ENCODE data around the gene FAM110D. TPM values are rescaled to one million over a fixed set of nuclear protein-coding genes. Genes with fewer than 3 reads are reported as not detected.
A peak's percentile ranks its signal among the peaks of the same experiment; 100 is the strongest.

FAM110D gene
- total RNA-seq, 1 donor from 2014 or later, result 4.5 TPM

DNA sequence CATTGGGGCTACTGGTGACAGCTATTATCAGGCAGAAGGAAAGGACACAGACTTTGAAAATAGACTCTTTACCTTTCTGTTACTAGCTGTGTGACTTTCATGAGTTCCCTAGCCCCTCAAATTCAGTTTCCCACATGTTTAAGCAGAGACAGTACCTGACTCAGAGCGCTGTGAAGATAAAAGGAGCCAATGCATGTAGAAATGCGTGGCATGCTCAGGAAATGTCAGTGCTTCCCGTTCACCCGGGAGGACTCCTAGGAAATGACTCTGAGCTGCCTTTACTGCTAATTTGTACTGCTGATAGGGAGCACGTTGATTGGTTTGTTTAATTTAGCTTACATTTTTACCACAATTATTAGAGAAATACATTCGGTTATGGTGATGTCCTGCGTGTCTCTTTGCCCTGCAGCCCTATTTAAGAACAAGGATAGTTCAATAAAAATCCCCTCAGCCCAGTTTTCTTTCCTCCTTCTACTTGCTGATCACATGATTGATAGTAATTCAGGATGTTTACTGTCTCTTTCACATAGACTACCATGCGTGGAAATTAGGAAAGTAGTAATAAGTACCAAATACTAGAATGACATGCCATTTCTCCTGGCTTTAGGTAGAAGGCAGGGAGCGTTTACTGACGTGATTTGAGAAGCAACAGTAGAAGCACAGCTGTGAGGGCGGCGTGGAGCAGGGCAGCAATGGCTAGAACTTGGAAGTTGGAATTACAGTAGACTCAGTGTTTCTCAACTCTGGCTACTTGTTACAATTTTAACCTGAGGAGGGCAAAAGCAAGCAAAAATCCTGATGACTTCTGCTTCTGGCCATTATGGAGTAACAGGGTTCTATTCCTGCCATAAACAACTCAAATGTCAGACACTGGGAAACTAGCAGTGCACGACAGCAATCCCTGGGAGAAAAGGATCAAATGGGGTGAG is 31.4 kb upstream of the FAM110D start:
- DNase-seq (no peak), ATAC-seq (peak; percentile 56)
- intact Hi-C loops (cut with micrococcal nuclease), result no loop called here

DNA sequence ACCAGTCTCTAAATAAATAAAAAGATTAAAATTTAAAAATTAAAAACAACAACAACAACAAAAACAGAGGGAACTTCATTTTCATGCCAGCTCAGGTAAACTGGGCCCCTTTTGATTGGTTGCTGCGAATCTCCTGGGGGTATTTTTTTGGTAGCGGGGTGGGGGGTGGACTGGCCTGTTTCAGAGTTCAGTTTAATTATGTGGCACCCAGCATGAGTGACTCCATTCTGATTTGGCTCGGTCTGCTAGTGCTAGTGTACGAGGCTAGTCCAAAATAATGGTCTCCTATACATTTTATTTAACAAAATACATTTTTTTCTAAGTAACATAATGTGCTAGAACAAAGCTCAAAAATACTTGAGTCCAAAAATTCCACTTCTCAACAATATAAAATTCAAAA is 29.1 kb upstream of the FAM110D start:
- intact Hi-C loops (cut with micrococcal nuclease), result no loop called here
- no peak for DNase-seq
- ATAC-seq, result no peak

DNA sequence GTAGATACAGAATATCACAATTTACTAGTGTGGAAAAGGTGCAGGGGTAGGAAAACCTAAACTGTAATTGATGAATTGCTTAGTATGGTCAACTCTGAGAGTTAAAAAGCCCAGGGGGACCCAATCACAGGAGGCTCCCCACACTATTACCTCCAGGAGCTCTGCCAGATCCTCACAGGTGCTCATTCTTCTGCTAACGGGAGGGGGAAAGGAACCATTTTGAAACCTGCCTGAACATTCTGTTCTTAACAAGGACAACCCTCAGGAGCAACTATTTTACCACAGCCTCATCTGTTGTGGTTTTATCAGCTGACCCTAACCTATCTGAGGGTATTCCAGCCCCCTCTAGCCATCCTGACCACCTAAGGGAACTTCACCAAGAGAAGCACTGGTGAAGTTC is 28.2 kb upstream of the FAM110D start:
- intact Hi-C loops (cut with micrococcal nuclease), result no loop called here
- ATAC-seq (no peak), DNase-seq (no peak)

DNA sequence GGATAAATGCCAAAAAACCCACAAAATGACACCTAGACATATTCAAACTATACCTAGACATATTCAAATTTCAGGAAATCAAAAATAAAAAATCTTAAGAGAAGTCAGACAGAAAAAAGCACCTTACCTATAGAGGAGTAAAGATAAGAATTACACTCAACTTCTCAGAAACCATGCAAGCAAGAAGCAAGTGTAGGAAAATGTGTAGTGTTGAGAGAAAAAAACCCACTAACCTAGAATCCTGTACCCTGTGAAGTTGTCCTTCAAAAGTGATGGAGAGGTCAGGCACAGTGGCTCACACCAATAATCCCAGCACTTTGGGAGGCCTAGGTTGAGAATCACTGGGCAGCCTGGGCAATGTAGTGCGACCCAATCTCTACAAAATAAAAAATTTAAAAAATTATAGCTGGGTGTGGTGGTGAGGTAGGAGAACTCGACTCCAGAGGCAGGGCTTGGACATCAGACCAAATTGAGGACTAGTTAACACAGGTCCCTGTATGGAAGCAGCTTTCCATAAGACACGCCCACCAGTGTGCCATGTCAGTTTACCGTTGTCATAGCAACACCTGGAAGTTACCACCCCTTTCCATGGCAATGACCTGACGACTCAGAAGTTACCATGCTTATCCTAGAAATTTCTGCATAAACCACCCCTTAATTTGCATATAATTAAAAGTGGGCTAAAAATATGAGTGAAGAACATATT is 26.6 kb upstream of the FAM110D start:
- intact Hi-C loops (cut with micrococcal nuclease), result no loop called here
- ATAC-seq, result no peak
- no peak for DNase-seq

DNA sequence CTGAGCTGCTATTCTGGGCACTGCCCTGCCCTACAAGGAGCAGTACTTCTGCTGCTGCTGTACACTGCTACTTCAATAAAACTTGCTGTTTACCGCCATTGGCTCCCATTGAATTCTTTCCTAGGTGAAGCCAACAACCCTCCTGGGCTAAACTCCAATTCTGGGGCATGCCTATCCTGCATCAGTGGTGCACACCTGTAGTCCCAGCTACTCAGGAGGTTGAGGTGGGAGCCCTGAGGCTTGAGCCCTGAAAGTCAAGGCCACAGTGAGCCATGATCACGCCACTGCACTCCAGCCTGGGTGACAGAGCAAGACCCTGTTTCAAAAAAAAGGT is 26.1 kb upstream of the FAM110D start:
- ATAC-seq (no peak), DNase-seq (no peak)
- intact Hi-C loops (cut with micrococcal nuclease), result no loop called here

DNA sequence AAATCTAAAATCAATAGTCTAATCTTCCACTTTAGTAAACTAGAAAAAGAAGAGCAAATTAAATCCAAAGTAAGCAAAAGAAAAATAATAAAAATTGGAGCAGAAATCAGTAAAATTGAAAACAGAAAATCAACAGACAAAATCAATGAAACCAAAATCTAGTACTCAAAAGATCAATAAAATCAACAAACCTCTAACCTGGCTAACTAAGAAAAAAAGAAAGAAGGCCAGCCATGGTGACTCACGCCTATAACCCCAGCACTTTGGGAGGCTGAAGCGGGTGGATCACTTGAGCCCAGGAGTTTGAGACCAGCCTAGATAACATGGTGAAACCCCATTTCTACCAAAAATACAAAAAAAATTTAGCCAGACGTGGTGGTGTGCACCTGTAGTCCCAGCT is 24.4 kb upstream of the FAM110D start:
- ATAC-seq, result no peak
- intact Hi-C loops (cut with micrococcal nuclease), result no loop called here
- no peak for DNase-seq

DNA sequence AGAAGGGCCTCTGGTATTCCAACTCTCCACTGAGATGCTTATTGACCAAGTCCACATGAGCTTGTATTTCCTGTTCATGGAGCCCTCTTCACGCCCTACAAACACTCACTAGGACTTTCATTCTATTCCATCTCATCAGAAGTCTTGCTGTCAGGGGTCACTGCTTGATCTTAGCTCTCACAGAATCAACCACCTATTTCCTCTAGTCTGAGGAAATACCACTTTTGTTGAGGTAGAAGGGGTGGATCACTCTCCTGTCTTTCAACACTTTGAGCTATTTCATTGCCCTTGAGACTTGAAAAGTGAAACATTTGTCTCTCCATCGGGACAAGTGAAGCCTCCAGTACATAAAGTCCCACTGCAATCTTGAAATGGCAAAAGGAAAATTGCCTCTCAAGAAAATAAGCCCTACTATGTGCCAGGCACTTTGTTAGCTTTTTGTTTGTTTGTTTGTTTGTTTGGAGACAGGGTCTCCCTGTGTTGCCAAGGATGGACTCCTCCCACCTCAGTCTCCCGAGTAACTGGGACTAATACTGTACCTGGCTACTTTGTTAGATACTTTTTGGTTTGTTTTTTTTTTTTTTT is 19.8 kb upstream of the FAM110D start:
- ATAC-seq (no peak), DNase-seq (no peak)
- intact Hi-C loops (cut with micrococcal nuclease), result no loop called here

DNA sequence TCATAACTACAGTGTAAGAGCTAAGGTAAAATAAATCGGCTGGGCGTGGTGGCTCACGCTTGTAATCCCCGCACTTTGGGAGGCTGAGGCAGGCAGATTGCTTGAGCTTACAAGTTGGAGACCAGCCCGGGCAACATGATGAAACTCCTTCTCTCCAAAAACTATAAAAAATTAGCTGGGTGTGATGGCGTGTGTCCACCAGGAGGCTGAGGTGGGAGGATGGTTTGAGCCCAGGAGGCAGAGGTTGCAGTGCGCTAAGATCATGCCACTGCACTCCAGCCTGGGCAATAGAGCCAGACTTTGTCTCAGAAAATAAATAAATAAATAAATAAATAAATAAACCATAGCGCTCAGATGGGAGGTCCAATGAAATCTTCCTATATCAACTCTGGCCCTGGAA is 16.7 kb upstream of the FAM110D start:
- ATAC-seq, result no peak
- no peak for DNase-seq
- intact Hi-C loops (cut with micrococcal nuclease), result no loop called here

DNA sequence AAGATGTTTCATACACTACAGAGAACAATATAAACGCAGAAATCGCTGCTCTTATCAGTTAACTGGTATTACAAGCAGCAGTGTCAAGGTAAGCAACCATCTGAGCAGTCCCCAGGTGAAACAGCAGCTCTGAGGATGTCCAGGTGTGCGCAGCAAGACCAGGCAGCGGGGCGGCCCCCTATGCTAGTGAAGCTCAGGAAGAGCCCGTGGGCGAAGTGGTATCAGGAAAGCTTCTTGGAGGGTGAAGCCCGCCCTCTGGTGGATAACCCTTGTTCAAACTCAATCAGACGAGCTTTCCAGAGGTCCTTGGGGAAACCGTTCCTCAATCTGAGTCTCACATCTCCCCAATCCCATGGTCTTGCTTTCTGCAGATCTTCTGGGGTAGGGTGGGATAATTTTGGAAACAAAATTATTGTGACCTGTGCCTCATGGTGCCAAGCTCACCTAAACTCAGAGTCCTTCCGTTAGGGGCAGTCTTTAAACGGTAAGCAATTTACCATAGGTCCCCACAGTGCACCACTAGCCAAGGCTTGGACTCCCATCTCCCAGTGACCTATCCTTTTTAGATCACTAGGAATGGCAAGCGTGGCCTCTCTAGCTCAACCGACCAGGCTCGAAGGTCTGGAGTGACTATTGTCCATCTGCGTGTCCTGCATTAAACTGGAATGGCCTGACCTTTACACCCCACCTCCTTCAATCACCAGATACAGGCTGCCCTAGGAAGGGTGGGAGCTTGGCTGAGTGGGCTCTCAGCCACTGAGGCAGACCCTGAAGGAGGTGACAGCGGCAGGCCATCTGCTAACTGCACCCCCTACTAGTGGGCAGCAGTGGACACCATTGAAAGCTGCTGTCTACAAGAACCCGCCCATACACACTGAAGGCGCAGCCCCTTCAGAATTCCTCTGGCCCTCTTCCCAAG is 13.6 kb upstream of the FAM110D start:
- DNase-seq, result peak; percentile 74
- intact Hi-C loops (cut with micrococcal nuclease), result no loop called here
- peak; percentile 95 for ATAC-seq

DNA sequence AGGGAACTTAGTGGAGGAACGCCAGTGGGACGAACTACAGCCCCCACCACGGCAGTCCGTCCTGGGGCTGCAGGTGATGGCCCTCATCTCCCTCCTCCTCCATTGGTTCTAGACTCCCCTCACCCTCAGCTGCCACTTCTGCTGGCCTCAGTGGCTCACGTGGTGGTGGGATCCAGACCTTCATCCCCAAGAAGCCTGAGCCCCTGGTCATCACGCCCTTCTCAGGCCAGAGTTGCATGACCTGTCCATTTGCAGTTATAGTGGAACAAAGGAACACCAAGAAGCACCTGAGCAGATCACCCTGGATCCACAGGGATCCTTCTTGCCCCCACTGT is 13.0 kb upstream of the FAM110D start:
- DNase-seq (no peak), ATAC-seq (no peak)
- intact Hi-C loops (cut with micrococcal nuclease), result no loop called here

DNA sequence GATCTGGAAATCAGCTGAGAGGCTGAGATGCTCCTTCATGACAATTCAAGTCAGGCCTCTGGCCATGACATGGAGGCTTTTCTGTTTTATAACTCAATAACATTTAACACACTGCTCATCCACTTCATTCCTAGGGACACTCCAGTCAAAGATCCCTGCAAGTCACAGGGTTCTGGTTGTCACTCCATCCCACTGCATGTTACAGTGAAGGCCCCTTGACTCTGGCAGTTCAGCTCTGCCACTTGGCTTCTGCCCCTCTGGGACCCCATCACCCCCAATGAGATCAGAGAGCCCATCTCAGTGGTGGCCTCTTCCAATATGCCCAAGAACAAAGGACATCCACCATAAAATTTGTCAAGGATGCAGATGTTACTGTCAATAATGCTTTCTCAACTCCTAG is 10.0 kb upstream of the FAM110D start:
- ATAC-seq, result no peak
- intact Hi-C loops (cut with micrococcal nuclease), result no loop called here
- no peak for DNase-seq

DNA sequence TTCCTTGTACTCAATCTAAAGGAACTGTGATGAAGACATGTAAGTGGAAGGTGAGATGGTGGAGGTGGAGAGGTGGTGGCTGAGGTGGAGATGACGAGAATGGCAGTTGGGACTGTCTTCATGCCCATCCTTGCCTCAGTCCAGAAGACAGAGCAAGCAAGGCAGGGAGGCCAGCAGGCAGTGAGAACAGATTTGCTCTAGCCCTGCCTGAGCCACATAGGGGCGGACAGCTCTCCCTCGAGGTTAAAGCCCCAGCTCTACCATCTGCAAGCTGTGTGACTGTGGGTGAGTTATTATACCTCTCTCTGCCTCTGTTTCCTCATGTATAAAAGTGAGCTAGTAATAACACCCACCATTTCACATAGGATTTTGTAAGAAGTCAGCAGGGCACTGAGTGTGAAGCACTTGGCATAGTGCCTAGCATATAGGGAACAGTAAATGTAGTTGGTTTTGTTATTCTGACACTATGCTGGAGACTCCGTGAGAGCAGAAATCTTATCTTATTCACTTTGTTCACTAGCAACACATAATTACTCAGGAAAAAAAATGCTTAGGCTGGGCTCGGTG is 4.8 kb upstream of the FAM110D start:
- DNase-seq (no peak), ATAC-seq (no peak)
- intact Hi-C loops (cut with micrococcal nuclease), result no loop called here

DNA sequence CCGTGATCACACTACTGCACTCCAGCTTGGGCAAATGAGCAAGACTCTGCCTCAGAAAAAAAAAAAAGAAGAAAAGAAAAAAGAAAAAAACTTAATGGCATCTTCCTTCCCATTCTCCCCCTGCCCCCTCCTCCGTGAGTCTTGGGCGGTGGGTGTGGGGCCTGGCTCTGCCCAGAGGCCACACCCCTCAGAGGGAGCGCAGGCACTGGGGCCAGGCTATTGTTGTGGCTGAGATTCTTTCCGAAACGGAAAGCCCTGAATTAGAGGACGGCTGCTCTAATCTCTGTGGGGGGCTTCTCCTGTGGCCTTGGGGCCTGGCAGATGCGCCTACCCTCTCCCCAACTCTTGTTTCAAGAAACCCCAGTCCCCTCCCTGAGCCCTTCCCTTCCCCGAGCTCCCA is 4.1 kb upstream of the FAM110D start:
- intact Hi-C loops (cut with micrococcal nuclease), result no loop called here
- DNase-seq (peak; percentile 39), ATAC-seq (no peak)

DNA sequence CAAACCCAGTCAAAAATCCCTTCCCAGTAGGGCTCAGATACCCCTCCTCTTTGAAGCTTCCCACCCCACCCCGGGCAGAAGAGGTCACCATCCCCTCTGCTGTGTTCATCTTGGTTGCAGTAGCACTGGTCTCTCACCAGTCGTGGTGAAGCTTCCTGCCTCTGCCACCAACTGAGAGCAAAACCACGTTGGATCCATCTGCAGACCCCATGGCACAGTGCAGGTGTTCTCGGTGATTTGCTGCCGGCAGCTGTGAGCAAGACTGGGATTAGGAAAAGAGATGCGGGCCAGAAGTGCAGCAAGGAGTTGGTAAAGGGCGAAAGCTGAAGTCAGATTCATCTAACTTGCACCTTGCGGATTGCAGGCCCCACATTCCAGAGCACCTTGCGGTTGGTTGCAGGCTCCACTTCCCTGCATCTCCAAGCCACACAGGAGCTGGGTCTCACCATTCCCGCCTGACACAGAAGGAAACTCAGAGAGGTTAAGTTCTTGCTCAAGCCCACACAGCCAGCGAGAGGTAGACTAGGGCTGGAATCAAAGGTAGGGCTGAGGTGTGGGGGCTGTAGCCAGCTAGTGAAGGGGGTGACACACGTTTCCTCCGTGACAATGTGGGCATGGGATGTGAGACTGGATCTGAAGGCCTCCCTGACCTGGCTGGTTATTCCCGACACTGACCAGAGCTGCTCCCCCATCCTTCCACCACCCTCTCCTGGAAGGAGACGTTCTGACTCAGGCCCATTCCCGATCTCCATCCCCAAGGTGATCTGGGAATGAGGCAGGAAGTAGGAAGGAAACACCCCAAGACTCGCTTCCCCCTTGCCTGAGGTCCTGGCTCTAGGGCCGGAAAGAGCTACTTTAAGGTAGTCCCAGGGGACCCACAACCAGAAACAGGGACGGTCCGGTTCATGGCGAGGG is 3.3 kb upstream of the FAM110D start:
- ATAC-seq (peak; percentile 1), DNase-seq (no peak)
- intact Hi-C loops (cut with micrococcal nuclease), result no loop called here

DNA sequence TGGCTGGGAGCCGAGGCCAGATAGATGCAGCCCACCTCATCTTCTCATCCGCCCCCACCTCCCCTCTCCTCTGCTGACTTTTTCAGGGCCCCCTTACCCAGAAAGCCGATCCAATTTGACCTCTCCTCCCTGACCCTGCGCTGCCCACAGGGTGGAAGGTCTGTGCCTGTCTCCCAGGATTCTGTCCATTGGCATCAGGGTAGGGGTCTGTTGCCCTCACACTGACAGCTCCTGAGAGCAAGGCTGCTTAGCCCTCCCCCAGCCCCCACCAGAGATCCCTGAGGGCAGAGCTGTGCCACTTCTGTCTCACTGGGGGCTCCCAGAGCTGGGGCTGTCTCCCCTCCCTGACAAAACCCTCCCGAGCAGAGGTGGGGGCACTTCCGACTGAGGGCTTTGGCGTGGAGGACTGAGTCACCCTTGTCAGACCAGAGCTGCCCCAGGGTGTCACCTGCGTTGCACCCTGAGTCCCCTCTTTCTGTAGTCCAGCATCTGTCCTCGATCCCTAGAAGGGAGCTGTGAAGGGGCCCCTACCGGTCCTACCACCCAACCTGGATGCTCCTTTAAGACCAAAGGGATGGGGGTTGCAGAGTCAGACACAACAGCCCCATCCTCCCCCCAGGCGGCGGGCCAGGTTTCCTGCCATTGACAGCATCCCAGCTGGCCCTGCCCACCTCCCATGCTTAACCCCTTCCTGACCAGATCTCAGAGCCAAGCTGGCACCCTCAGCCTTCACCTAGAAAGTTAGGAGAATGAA is 2.4 kb upstream of the FAM110D start:
- DNase-seq (peak; percentile 79), ATAC-seq (peak; percentile 8)
- intact Hi-C loops (cut with micrococcal nuclease), result no loop called here

DNA sequence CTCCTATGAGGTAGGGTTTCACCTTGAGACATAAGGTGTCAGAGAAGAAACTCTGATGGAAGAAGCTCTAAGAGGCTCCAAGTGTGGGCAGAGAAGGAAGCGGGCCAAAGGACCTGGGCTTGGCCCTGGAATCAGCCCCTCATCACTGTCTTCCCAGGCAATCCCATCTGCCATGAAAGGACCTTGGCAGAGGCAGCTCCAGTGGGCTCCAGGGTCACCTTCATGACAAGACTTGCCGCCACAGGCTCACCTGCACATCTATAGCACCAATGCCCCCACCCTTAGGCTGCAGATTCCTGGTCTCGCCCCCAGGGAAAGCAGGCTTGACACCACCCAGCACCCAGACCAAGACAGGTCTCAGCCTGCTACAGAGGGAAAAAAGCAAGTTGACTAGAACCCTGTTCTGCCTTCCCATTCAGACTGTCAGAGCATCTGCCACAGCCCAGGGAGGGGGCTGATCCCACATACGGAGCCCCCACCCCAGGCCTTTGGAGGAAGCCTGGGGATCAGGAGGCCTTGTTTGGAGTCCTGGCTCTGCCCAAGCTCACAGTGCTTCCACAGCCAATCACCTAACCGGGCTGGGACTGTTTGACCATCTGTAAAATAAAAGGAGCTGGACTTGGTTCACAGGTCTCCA is 490 bp upstream of the FAM110D start:
- intact Hi-C loops (cut with micrococcal nuclease), result no loop called here
- no peak for ATAC-seq

DNA sequence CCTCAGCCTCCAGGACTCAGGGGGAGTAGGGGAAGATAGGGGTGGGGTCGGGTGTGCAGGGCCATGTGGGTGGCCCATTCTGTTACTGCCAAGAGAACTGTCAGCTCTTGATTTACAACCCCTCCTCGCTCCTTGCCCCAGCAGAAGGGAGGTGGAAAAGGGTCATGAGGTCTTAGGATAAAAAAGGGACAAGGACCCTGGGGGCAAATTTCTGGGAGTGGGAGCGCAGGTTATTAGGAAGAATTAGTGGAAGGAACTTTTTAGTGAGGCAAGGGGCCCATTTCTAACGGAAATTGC is 812 bp downstream of the FAM110D start:
- no peak for DNase-seq
- intact Hi-C loops (cut with micrococcal nuclease), result loop anchor here (10.0 kb wide), 1 partner anchor 55 kb away; no protein-coding TSS in a partner anchor
- ATAC-seq, result no peak

More for the DNA sequence above, 490 bp upstream of the FAM110D start:
- no peak for DNase-seq

Measured in left ventricle myocardium superior (tissue), 1 donor.